Uterus (tissue), 4 donors: Measurements from ENCODE around the gene ERC2. TPM values are rescaled to one million over a fixed set of nuclear protein-coding genes. Genes with fewer than 3 reads are reported as not detected.

Experiments
- DNase-seq, 2 donors: peaks; one replicate each; pipeline ENCODE4 v3.0.0-alpha.2; 2019 to 2020
- H3K27ac ChIP-seq, 2 donors: fragments of 200-600 bp; sonication (generic); 1 replicate in 1 of 2; 2 replicates in 1 of 2; pipeline ENCODE4 v1.5.1; 2016 to 2018
- H3K27me3 ChIP-seq, 2 donors: fragments of 200-600 bp; sonication (generic); one replicate each; pipeline ENCODE4 v1.5.1; 2018 to 2019; ENCODE audit warnings: control low read depth in 1 of 2
- H3K36me3 ChIP-seq, 2 donors: fragments of 200-600 bp; sonication (generic); one replicate each; pipeline ENCODE4 v1.5.1; 2019; ENCODE audit warnings: control low read depth in 1 of 2
- H3K4me1 ChIP-seq, 2 donors: fragments of 200-600 bp; sonication (generic); one replicate each; pipeline ENCODE4 v1.5.1; 2018 to 2019; ENCODE audit warnings: control low read depth in 1 of 2
- H3K4me3 ChIP-seq, 2 donors: fragments of 200-600 bp; sonication (generic); 1 replicate in 1 of 2; 2 replicates in 1 of 2; pipeline ENCODE4 v1.5.1; 2018 to 2019; ENCODE audit warnings: mild to moderate bottlenecking in 1 of 2
- H3K9me3 ChIP-seq, 2 donors: fragments of 200-600 bp; sonication (generic); one replicate each; pipeline ENCODE4 v1.5.1; 2019; ENCODE audit warnings: control low read depth in 1 of 2
- CTCF ChIP-seq, 4 experiments: fragments of 200-600 bp in 2 of 4; fragments of 450-650 bp in 2 of 4; sonication (generic) in 2 of 4; IDR thresholded peaks; one replicate each; pipeline ENCODE4 v1.5.1; 2016 to 2019; ENCODE audit warnings: antibody characterized with exemption in 4 of 4, mild to moderate bottlenecking in 2 of 4, moderate library complexity in 1 of 4
- POLR2A ChIP-seq, 2 donors: fragments of 450-650 bp; IDR thresholded peaks; one replicate each; pipeline ENCODE4 v1.6.1; 2016; ENCODE audit warnings: antibody characterized with exemption in 2 of 2, mild to moderate bottlenecking in 1 of 2, moderate library complexity in 1 of 2
- intact Hi-C: fragments of 100-400 bp; cut with DNase I; formaldehyde crosslinking; loops from one replicate; pipeline ENCODE4 v1.15.1; 2023; ENCODE audit warnings: low total_unique reads
- total RNA-seq, 4 donors: library from RNA; depleted of rRNA in 3 of 4; stranded (reverse); fragments of >200 nt in 3 of 4; gene quantifications; one replicate each; pipeline versions ENCODE4 v1.1.0 to v1.2.4, GENCODE V29; 2014 to 2023
- donor health status: DM: yes; HTN: yes; CAD: no.

Gene ERC2
- total RNA-seq, 4 donors from 2014 or later = 1.7 to 5.5 TPM; not detected in 2

GRCh38 chr3:55641964-55642363 is 826.3 kb downstream of the ERC2 start:
- Histone ChIP-seq H3K27me3 (no peaks in the 10 kb centered on the region), H3K36me3 (no peaks in the 10 kb centered on the region), H3K4me1 (no peaks in the 10 kb centered on the region), H3K27ac (no peak overlapping the region), H3K9me3 (no peaks in the 10 kb centered on the region), H3K4me3 (no peak overlapping the region)
- intact Hi-C loops = no loop called here
- TF ChIP-seq CTCF (IDR thresholded peaks at IDR 0.05) (no peak), POLR2A (IDR thresholded peaks at IDR 0.05) (no peak)
- no peak for DNase-seq

- Histone ChIP-seq H3K27ac (no peak overlapping the region), H3K4me1 (no peaks in the 10 kb centered on the region), H3K36me3 (no peaks in the 10 kb centered on the region), H3K9me3 (no peaks in the 10 kb centered on the region), H3K27me3 (no peaks in the 10 kb centered on the region), H3K4me3 (no peak overlapping the region)
- intact Hi-C loops = no loop called here
- no peak for DNase-seq
- TF ChIP-seq POLR2A (IDR thresholded peaks at IDR 0.05) = no peak
- no peak for TF ChIP-seq CTCF (IDR thresholded peaks at IDR 0.05)
Measured at GRCh38 chr3:55639896-55640765, 828.1 kb downstream of the ERC2 start.

- intact Hi-C loops = no loop called here
- TF ChIP-seq CTCF (IDR thresholded peaks at IDR 0.05) (no peak), POLR2A (IDR thresholded peaks at IDR 0.05) (no peak)
Measured at GRCh38 chr3:55639143-55639542, 829.1 kb downstream of the ERC2 start.

GRCh38 chr3:55637906-55638638 is 830.2 kb downstream of the ERC2 start:
- Histone ChIP-seq H3K27me3 (no peaks in the 10 kb centered on the region), H3K36me3 (no peaks in the 10 kb centered on the region), H3K27ac (no peak overlapping the region), H3K4me3 (no peak overlapping the region), H3K4me1 (no peaks in the 10 kb centered on the region), H3K9me3 (no peaks in the 10 kb centered on the region)
- no peak for TF ChIP-seq CTCF (IDR thresholded peaks at IDR 0.05)
- no peak for TF ChIP-seq POLR2A (IDR thresholded peaks at IDR 0.05)
- intact Hi-C loops = no loop called here
- DNase-seq = no peak

More at GRCh38 chr3:55639143-55639542, 829.1 kb downstream of the ERC2 start:
- no peaks in the 10 kb centered on the region for H3K36me3 ChIP-seq
- H3K9me3 ChIP-seq = no peaks in the 10 kb centered on the region
- no peak overlapping the region for H3K27ac ChIP-seq
- H3K4me1 ChIP-seq = no peaks in the 10 kb centered on the region
- H3K4me3 ChIP-seq = no peak overlapping the region
- DNase-seq = no peak
- H3K27me3 ChIP-seq = no peaks in the 10 kb centered on the region
